ENCODE results near the gene LIM2. TPM values are rescaled to one million over a fixed set of nuclear protein-coding genes. Genes with fewer than 3 reads are reported as not detected.

Gene LIM2
- total RNA-seq, 4 donors from 2014 or later, result not detected

- H3K27ac ChIP-seq, result peak within 1 kb of the TSS in 2 of 3 donors; percentile 44 to 70
- TF ChIP-seq POLR2A (IDR thresholded peaks at IDR 0.05) (no peak), CTCF (IDR thresholded peaks at IDR 0.05) (no peak)
- intact Hi-C loops (cut with DNase I), result no loop called here
- peak within 1 kb of the TSS; percentile 65 to 87 (median 75) for H3K4me3 ChIP-seq (replicated peaks in 1 of 3)
- H3K9me3 ChIP-seq, result no peaks in the 10 kb centered on the region
- H3K36me3 ChIP-seq, result no peaks in the 10 kb centered on the region
- 83 to 88% methylated on average over 15 to 16 of the region's 23 CpGs for WGBS, 2 donors
- no peaks in the 10 kb centered on the region for H3K27me3 ChIP-seq
- DNase-seq, result no peak
- H3K4me1 ChIP-seq, result peaks cover 14% of the 10 kb centered on the region in 2 donors
Measured at GRCh38 chr19:51368366-51369282, 19.1 kb downstream of the LIM2 start, which contains the start of gene CLDND2. Gene CLDND2 (minus strand): TSS chr19:51369003. CDS start chr19:51368577, 426 bp downstream.

GRCh38 chr19:51367565-51368365 is 20.0 kb downstream of the LIM2 start:
- TF ChIP-seq CTCF (IDR thresholded peaks at IDR 0.05) (no peak), POLR2A (IDR thresholded peaks at IDR 0.05) (peak in 1 of 2 donors; percentile 74)
- DNase-seq, result peak; percentile 99
- 1 to 2% methylated on average over 10 to 17 of the region's 64 CpGs for WGBS, 2 donors
- Histone ChIP-seq H3K4me3 (replicated peaks in 1 of 3) (peak overlapping the region; percentile 65 to 87 (median 75)), H3K27me3 (no peaks in the 10 kb centered on the region), H3K27ac (peak overlapping the region; percentile 44 to 90 (median 88)), H3K9me3 (no peaks in the 10 kb centered on the region), H3K4me1 (peaks cover 14 to 18% of the 10 kb centered on the region in 2 donors), H3K36me3 (no peaks in the 10 kb centered on the region)
- intact Hi-C loops (cut with DNase I), result no loop called here

- TF ChIP-seq CTCF (IDR thresholded peaks at IDR 0.05), result no peak
- TF ChIP-seq POLR2A (IDR thresholded peaks at IDR 0.05), result peak; percentile 74 to 88
Measured at GRCh38 chr19:51367255-51367564, 20.6 kb downstream of the LIM2 start.

GRCh38 chr19:51366389-51367254 is 21.2 kb downstream of the LIM2 start:
- Histone ChIP-seq H3K36me3 (no peaks in the 10 kb centered on the region), H3K27ac (peak overlapping the region; percentile 72 to 90 (median 88)), H3K27me3 (no peaks in the 10 kb centered on the region), H3K4me1 (peaks cover 14 to 24% of the 10 kb centered on the region in 2 donors), H3K4me3 (replicated peaks in 1 of 3) (peak overlapping the region; percentile 9 to 87 (median 65)), H3K9me3 (no peaks in the 10 kb centered on the region)
- peak; percentile 99 for DNase-seq
- TF ChIP-seq CTCF (IDR thresholded peaks at IDR 0.05), result no peak
- peak in 1 of 2 donors; percentile 90 for TF ChIP-seq POLR2A (IDR thresholded peaks at IDR 0.05)
- 0 to 1% methylated on average over 45 to 46 of the region's 54 CpGs for WGBS, 2 donors
- intact Hi-C loops (cut with DNase I), result no loop called here

More at GRCh38 chr19:51367255-51367564, 20.6 kb downstream of the LIM2 start:
- intact Hi-C loops (cut with DNase I), result no loop called here
- DNase-seq, result peak in 1 of 2 donors; percentile 5
- Histone ChIP-seq H3K4me3 (replicated peaks in 1 of 3) (peak overlapping the region; percentile 9 to 87 (median 65)), H3K36me3 (no peaks in the 10 kb centered on the region), H3K9me3 (no peaks in the 10 kb centered on the region), H3K27me3 (no peaks in the 10 kb centered on the region), H3K4me1 (peaks cover 14 to 23% of the 10 kb centered on the region in 2 donors), H3K27ac (peak overlapping the region; percentile 58 to 90 (median 88))
- WGBS, 2 donors, result 0% methylated on average over 14 of the region's 15 CpGs; no CpG with 5 or more reads in 1 of the 2 donors

All from thyroid gland (tissue), 4 donors.